ENCODE measurements around the gene LPP. TPM values are rescaled to one million over a fixed set of nuclear protein-coding genes. Genes with fewer than 3 reads are reported as not detected.

Gene LPP
- total and polyA plus RNA-seq, 2 of the 4 experiments (the other 2 are of a cell fraction): 16.0 to 130 TPM

DNA sequence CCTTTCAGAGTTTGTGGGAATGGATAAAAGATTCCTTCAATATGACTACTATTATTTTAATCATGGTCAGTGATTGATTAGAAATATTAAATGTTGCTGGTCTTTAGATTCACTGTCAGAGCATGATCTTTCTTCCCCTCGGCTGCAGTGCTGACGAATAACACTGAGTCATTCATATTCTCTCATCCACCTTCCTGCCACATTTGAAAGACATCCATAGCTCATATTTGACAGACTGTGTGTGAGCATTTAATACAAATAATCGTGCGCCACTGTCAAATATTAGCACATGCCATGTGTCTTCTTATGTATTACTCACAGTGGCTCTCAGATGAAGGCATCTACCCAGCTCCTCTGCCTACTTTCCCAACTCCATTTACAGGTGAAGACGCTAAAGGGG is 541.3 kb downstream of the LPP start:
- dilution Hi-C loops (cut with HindIII; ENCODE audit: low sequenced_read_pairs, unreplicated experiment): no loop called here
- Histone ChIP-seq H3K23ac (ENCODE audit: low read depth, low read length) (no peak overlapping the region), H3K27ac (ENCODE audit: insufficient read depth, low read length) (no peak overlapping the region), H2BK20ac (ENCODE audit: low read depth, low read length) (no peak overlapping the region), H3K4me2 (ENCODE audit: low read depth, low read length) (no peak overlapping the region), H4K8ac (ENCODE audit: low read depth in 2 of 2, low read length in 2 of 2) (no peak overlapping the region), H3K18ac (ENCODE audit: low read depth, low read length) (no peak overlapping the region), H4K20me1 (ENCODE audit: insufficient read depth, low read length) (peaks cover 9% of the 10 kb centered on the region; the same call in 1 of the 2 replicates), H4K5ac (ENCODE audit: low read depth, low read length) (no peak overlapping the region), H3K56ac (ENCODE audit: extremely low read depth, insufficient read depth, low read length) (no peak overlapping the region), H3K79me1 (ENCODE audit: low read depth in 1 of 2, low read length in 2 of 2) (peaks cover 36 to 59% of the 10 kb centered on the region in 2 experiments), H3K9ac (ENCODE audit: low read depth, low read length) (no peak overlapping the region), H3K27me3 (ENCODE audit: control insufficient read depth, insufficient read depth, low read length) (no peaks in the 10 kb centered on the region), H2BK120ac (ENCODE audit: low read depth, low read length) (no peak overlapping the region), H3K4ac (ENCODE audit: low read depth, low read length) (no peak overlapping the region), H3K4me1 (ENCODE audit: control insufficient read depth, insufficient read depth, low read length) (no peaks in the 10 kb centered on the region; the same call in 1 of the 2 replicates), H2BK5ac (ENCODE audit: low read depth, low read length, poor library complexity, severe bottlenecking) (no peak overlapping the region), H2AK5ac (ENCODE audit: low read depth, low read length) (no peak overlapping the region), H3K9me1 (ENCODE audit: insufficient read depth, low read length) (peaks cover 3% of the 10 kb centered on the region), H3K36me3 (ENCODE audit: control insufficient read depth, insufficient read depth, low read length) (0 out of 2 replicates have a peak, but pooled peaks cover 2% of the 10 kb centered on the region), H4K91ac (ENCODE audit: insufficient read depth, low read depth, low read length) (no peak overlapping the region), H2BK15ac (ENCODE audit: low read depth, low read length) (no peak overlapping the region), H2AFZ (replicated peaks; ENCODE audit: low read length, poor library complexity) (no peak overlapping the region), H3K14ac (replicated peaks; ENCODE audit: low read depth, low read length) (no peak overlapping the region), H3K9me3 (ENCODE audit: control insufficient read depth, insufficient read depth, low read length) (no peaks in the 10 kb centered on the region), H2AK9ac (replicated peaks; ENCODE audit: low read depth, low read length, poor library complexity) (no peak overlapping the region), H3K4me3 (ENCODE audit: insufficient read depth, low read depth, low read length) (no peak overlapping the region)
- no TSS peak for BruUV-seq (replicated peaks)
- ChIA-PET CTCF (interaction anchor here (0.5 to 0.7 kb wide), 2 partner anchors 99 to 955 kb away, joined by 3 to 4 read pairs; no protein-coding TSS in a partner anchor), POLR2A (ENCODE audit: unreplicated experiment) (no interaction called here)
- DNase-seq (peak; percentile 6), ATAC-seq (ENCODE audit: low read depth) (no peak)
- intact Hi-C loops (cut with micrococcal nuclease): no loop called here
- TF ChIP-seq RFX5 (IDR thresholded peaks at IDR 0.05; ENCODE audit: low read depth, low read length): no peak
- TF ChIP-seq BHLHE40 (IDR thresholded peaks at IDR 0.05; ENCODE audit: low read depth, low read length): no peak
- TF ChIP-seq MAFK (IDR thresholded peaks at IDR 0.05; ENCODE audit: low read depth, low read length): no peak
- WGBS, 2 experiments (ENCODE audit: extremely low coverage in 2 of 2, insufficient read length in 1 of 2): no CpG with 5 or more reads among the region's 5 CpGs
- in situ Hi-C loops (cut with MboI; ENCODE audit: low sequenced_read_pairs): loop anchor here (25.0 kb wide), 1 partner anchor 958 kb away; the partner anchor contains the start of gene BCL6
